ENCODE results near the gene RNASE1. TPM values are rescaled to one million over a fixed set of nuclear protein-coding genes. Genes with fewer than 3 reads are reported as not detected.

RNASE1 gene
- total and polyA plus RNA-seq, 9 of the 15 experiments (the other 6 are each of a cell fraction or from before 2014, with no cell fraction given) = 6.4 to 33.3 (median 13.9) TPM

DNA sequence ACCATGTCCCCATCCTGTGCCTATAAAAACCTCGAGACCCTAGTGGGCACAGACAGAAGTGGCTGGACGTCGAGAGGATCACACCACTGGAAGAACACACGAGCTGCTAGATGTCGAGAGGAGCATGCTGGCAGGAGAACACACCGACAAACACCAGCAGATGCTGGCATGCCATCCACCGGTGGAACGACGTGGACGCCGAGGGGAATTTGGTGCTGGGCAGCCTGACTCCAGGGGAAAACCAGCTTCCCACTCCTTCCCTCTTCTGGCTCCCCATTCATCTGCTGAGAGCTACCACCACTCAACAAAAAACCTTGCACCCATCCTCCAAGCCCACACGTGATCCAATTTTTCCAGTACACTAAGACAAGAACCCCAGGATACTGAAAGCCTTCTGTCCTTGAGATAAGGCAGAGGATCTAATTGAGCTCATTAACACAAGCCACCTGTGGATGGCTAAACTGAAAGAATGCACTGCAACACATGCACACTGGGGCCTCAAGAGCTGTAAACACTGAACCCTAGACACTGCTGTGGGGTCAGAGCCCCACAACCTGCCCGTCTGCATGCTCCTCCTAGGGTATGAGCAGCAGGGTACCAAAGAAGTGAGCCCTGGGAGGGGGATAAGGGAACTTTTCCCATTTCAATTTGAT, 12.1 kb downstream of the RNASE1 start:
- BruUV-seq (replicated peaks) = no TSS peak
- H3K9ac ChIP-seq (ENCODE audit: insufficient read depth in 1 of 2, low read depth in 2 of 2, low read length in 2 of 2) = no peak overlapping the region; a peak in 1 of 4 replicates
- no peak for FAIRE-seq
- H3K4me3 ChIP-seq = no peak overlapping the region
- POLR2A ChIA-PET = no interaction called here
- H3K79me2 ChIP-seq (ENCODE audit: control insufficient read depth, insufficient read depth, low read length) = no peaks in the 10 kb centered on the region
- WGBS (ENCODE audit: insufficient coverage, low coverage, missing lambda C conversion rate) = 67% methylated on average over 9 of the region's 13 CpGs
- peaks cover 0 to 3% of the 10 kb centered on the region in 2 experiments; a peak in 3 of 5 replicates for H3K4me1 ChIP-seq (replicated peaks in 1 of 2; ENCODE audit: control insufficient read depth in 2 of 2, insufficient read depth in 2 of 2, low read length in 2 of 2)
- no peak overlapping the region for H3K27ac ChIP-seq (ENCODE audit: extremely low read depth, low read depth, low read length)
- H3K9me1 ChIP-seq (ENCODE audit: control insufficient read depth, insufficient read depth, low read length) = no peaks in the 10 kb centered on the region
- no peaks in the 10 kb centered on the region for H3K36me3 ChIP-seq (ENCODE audit: control insufficient read depth, insufficient read depth, low read length)
- H3K27me3 ChIP-seq (ENCODE audit: control insufficient read depth in 2 of 2, insufficient read depth in 2 of 2, low read length in 2 of 2) = no peaks in the 10 kb centered on the region
- H3K9me3 ChIP-seq (replicated peaks; ENCODE audit: control insufficient read depth, insufficient read depth, low read depth, low read length) = no peaks in the 10 kb centered on the region
- in situ Hi-C loops (cut with MboI) (no loop called here), intact Hi-C loops (cut with micrococcal nuclease) (no loop called here)
- H4K20me1 ChIP-seq (replicated peaks; ENCODE audit: control insufficient read depth, insufficient read depth, low read length) = no peaks in the 10 kb centered on the region
- TF ChIP-seq NCOA4 (IDR thresholded peaks at IDR 0.05; ENCODE audit: partially characterized antibody) (no peak), ARID4B (CRISPR knock-in tag; IDR thresholded peaks at IDR 0.05) (no peak), ARID3B (CRISPR knock-in tag; IDR thresholded peaks at IDR 0.05; ENCODE audit: borderline replicate concordance) (no peak), NR2C2 (CRISPR knock-in tag; IDR thresholded peaks at IDR 0.05) (no peak), NR2C2 (tag; IDR thresholded peaks at IDR 0.05) (no peak), ZNF830 (CRISPR knock-in tag; IDR thresholded peaks at IDR 0.05) (no peak), HDAC2 (IDR thresholded peaks at IDR 0.05) (no peak), CBFA2T3 (IDR thresholded peaks at IDR 0.05) (no peak), ZNF354B (CRISPR knock-in tag; IDR thresholded peaks at IDR 0.05) (no peak), SIRT6 (IDR thresholded peaks at IDR 0.05; ENCODE audit: low read depth, low read length) (no peak), CREBBP (IDR thresholded peaks at IDR 0.05; ENCODE audit: low read depth, low read length) (no peak), ZFP30 (CRISPR knock-in tag; IDR thresholded peaks at IDR 0.05; ENCODE audit: borderline replicate concordance) (no peak), ZNF57 (CRISPR knock-in tag; IDR thresholded peaks at IDR 0.05) (no peak), CHD1 (IDR thresholded peaks at IDR 0.05; ENCODE audit: low read length) (no peak), PRPF4 (IDR thresholded peaks at IDR 0.05; ENCODE audit: insufficient read depth, low read depth, low read length, poor library complexity, severe bottlenecking) (no peak)
- TF ChIP-seq, protein P1, sequence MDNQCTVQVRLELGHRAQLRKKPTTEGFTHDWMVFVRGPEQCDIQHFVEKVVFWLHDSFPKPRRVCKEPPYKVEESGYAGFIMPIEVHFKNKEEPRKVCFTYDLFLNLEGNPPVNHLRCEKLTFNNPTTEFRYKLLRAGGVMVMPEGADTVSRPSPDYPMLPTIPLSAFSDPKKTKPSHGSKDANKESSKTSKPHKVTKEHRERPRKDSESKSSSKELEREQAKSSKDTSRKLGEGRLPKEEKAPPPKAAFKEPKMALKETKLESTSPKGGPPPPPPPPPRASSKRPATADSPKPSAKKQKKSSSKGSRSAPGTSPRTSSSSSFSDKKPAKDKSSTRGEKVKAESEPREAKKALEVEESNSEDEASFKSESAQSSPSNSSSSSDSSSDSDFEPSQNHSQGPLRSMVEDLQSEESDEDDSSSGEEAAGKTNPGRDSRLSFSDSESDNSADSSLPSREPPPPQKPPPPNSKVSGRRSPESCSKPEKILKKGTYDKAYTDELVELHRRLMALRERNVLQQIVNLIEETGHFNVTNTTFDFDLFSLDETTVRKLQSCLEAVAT (IDR thresholded peaks at IDR 0.05) = no peak
- peak overlapping the region; percentile 44; the same call in 1 of the 2 replicates for H2AFZ ChIP-seq (ENCODE audit: low read depth, low read length)
- no peak; the same call in 2 of the 3 replicates for ATAC-seq
- CTCF ChIA-PET (ENCODE audit: low intra/inter-chr PET ratio) = no interaction called here
- no peak overlapping the region for H3K4me2 ChIP-seq (ENCODE audit: insufficient read depth, low read length)
- DNase-seq (ENCODE audit: extremely low read depth in 1 of 4, low spot score in 3 of 4) = no peak

All from K562 (cell line).